Coronary artery (tissue), 2 donors: ENCODE results near the gene CYB561A3.

Experiments used
- DNase-seq: peaks from one replicate; pipeline ENCODE4 v3.0.0-alpha.2; 2017; ENCODE audit warnings: low spot score
- H3K27ac ChIP-seq, 2 donors: fragments of 200-600 bp; sonication (generic); one replicate each; pipeline ENCODE4 v1.5.1; 2016 to 2019
- H3K4me3 ChIP-seq: fragments of 200-600 bp; sonication (generic); 2 replicates; pipeline ENCODE4 v1.5.1; 2016; ENCODE audit warnings: mild to moderate bottlenecking, moderate library complexity
- CTCF ChIP-seq: fragments of 200-600 bp; sonication (generic); IDR thresholded peaks from one replicate; pipeline ENCODE4 v1.5.1; 2019; ENCODE audit warnings: antibody characterized with exemption

Gene CYB561A3

GRCh38 chr11:61345170-61345610 is 16.5 kb downstream of the CYB561A3 start:
- peak; percentile 69 for DNase-seq
- no peak overlapping the region for H3K4me3 ChIP-seq
- peak overlapping the region in 1 of 2 donors; percentile 15 for H3K27ac ChIP-seq
- no peak for TF ChIP-seq CTCF

GRCh38 chr11:61343792-61344745 is 17.6 kb downstream of the CYB561A3 start:
- Histone ChIP-seq H3K27ac (no peak overlapping the region), H3K4me3 (no peak overlapping the region)
- TF ChIP-seq CTCF = no peak
- peak; percentile 59 for DNase-seq

- no peak for TF ChIP-seq CTCF
- no peak for DNase-seq
- no peak overlapping the region for H3K4me3 ChIP-seq
- no peak overlapping the region for H3K27ac ChIP-seq
These were observed 19.4 kb downstream of the CYB561A3 start for GRCh38 chr11:61342207-61342803.

GRCh38 chr11:61341706-61342105 is 20.0 kb downstream of the CYB561A3 start:
- peak; percentile 68 for DNase-seq
- no peak for TF ChIP-seq CTCF
- Histone ChIP-seq H3K27ac (no peak overlapping the region), H3K4me3 (no peak overlapping the region)

- no peak for TF ChIP-seq CTCF
- no peak overlapping the region for H3K27ac ChIP-seq
- H3K4me3 ChIP-seq = no peak overlapping the region
- DNase-seq = no peak
These were observed 20.7 kb downstream of the CYB561A3 start for GRCh38 chr11:61340979-61341378.

- DNase-seq = no peak
- Histone ChIP-seq H3K4me3 (no peak overlapping the region), H3K27ac (no peak overlapping the region)
- no peak for TF ChIP-seq CTCF
These were observed 22.2 kb downstream of the CYB561A3 start for GRCh38 chr11:61339490-61339878.
